ENCODE measurements around the gene SAMD11. TPM values are rescaled to one million over a fixed set of nuclear protein-coding genes. Genes with fewer than 3 reads are reported as not detected.

The SAMD11 gene
- total and polyA plus RNA-seq, 4 donors, result 0.51 to 4.1 (median 1.3) TPM

GRCh38 chr1:916173-917075, 7.3 kb upstream of the SAMD11 start:
- no peak for TF ChIP-seq CTCF (IDR thresholded peaks at IDR 0.05; ENCODE audit: low read depth, low read length, missing input control)
- peak; percentile 87 for TF ChIP-seq EGR1 (IDR thresholded peaks at IDR 0.05; ENCODE audit: low read depth in 2 of 2)
- no peak for TF ChIP-seq RAD21 (IDR thresholded peaks at IDR 0.05)
- TF ChIP-seq HNF4A (conservative IDR thresholded peaks at IDR 0.05), result no peak
- no peak for TF ChIP-seq YY1 (IDR thresholded peaks at IDR 0.05)
- no peak for TF ChIP-seq NR2F2 (IDR thresholded peaks at IDR 0.05)
- no peak for TF ChIP-seq TAF1 (conservative IDR thresholded peaks at IDR 0.05)
- H3K27me3 ChIP-seq (ENCODE audit: control insufficient read depth in 4 of 4, insufficient read depth in 4 of 4, low read length in 3 of 4), result no peaks in the 10 kb centered on the region
- no peaks in the 10 kb centered on the region for H3K9me3 ChIP-seq (ENCODE audit: control insufficient read depth in 4 of 4, low read length in 3 of 4)
- DNase-seq (ENCODE audit: low spot score), result no peak
- H3K9ac ChIP-seq (ENCODE audit: low read depth in 1 of 2, low read length in 2 of 2), result no peak overlapping the region
- WGBS, result 30% methylated on average over 31 of the region's 31 CpGs
- no peak overlapping the region for H3K27ac ChIP-seq (ENCODE audit: low read depth in 1 of 2, low read length in 2 of 2)
- H3K36me3 ChIP-seq (ENCODE audit: control insufficient read depth in 4 of 4, insufficient read depth in 3 of 4, low read depth in 1 of 4, low read length in 3 of 4), result no peaks in the 10 kb centered on the region
- H3K4me3 ChIP-seq (ENCODE audit: low read depth in 1 of 3, low read length in 3 of 3), result no peak overlapping the region
- H3K4me1 ChIP-seq (ENCODE audit: control insufficient read depth in 4 of 4, insufficient read depth in 4 of 4, low read length in 3 of 4), result peaks cover 9 to 29% (median 21%) of the 10 kb centered on the region in 4 donors

DNA sequence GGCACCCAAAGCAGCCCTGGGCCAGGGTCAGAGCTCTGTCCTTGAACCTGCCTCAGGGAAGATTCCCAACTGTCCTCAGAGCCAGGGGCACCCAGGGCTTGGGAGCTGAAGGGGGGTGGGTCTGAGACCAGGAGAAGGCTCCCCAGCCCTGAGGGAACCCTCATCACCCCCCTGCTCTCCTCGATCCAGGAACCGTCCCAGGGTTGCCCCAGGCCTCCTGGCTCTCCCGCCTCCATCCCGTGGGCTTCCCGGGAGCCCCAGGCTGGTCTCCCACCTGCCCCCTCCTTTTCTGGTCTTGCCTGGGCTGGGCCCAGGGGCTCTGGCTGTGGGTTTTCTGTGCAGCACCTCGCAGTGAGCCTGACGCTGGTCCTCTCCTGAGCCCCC, 6.7 kb upstream of the SAMD11 start:
- 48% methylated on average over 7 of the region's 7 CpGs for WGBS
- H3K27me3 ChIP-seq (ENCODE audit: control insufficient read depth in 4 of 4, insufficient read depth in 4 of 4, low read length in 3 of 4), result no peaks in the 10 kb centered on the region

GRCh38 chr1:917466-918091, 6.1 kb upstream of the SAMD11 start:
- DNase-seq (ENCODE audit: low spot score), result no peak
- no peak overlapping the region for H3K27ac ChIP-seq (ENCODE audit: low read depth in 1 of 2, low read length in 2 of 2)
- H3K4me3 ChIP-seq (ENCODE audit: low read depth in 1 of 3, low read length in 3 of 3), result no peak overlapping the region
- no peaks in the 10 kb centered on the region for H3K36me3 ChIP-seq (ENCODE audit: control insufficient read depth in 4 of 4, insufficient read depth in 3 of 4, low read depth in 1 of 4, low read length in 3 of 4)
- 71% methylated on average over 22 of the region's 22 CpGs for WGBS
- no peak overlapping the region for H3K9ac ChIP-seq (ENCODE audit: low read depth in 1 of 2, low read length in 2 of 2)
- TF ChIP-seq FOXA1 (IDR thresholded peaks at IDR 0.05), result no peak
- TF ChIP-seq, protein P1, sequence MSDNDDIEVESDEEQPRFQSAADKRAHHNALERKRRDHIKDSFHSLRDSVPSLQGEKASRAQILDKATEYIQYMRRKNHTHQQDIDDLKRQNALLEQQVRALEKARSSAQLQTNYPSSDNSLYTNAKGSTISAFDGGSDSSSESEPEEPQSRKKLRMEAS (IDR thresholded peaks at IDR 0.05), result no peak
- TF ChIP-seq HNF4A (conservative IDR thresholded peaks at IDR 0.05), result no peak
- no peak for TF ChIP-seq RAD21 (IDR thresholded peaks at IDR 0.05)
- TF ChIP-seq CTCF (IDR thresholded peaks at IDR 0.05; ENCODE audit: low read depth, low read length, missing input control), result no peak
- peaks cover 9 to 33% (median 21%) of the 10 kb centered on the region in 4 donors for H3K4me1 ChIP-seq (ENCODE audit: control insufficient read depth in 4 of 4, insufficient read depth in 4 of 4, low read length in 3 of 4)
- peaks cover 0 to 2% (median 0%) of the 10 kb centered on the region in 4 donors for H3K27me3 ChIP-seq (ENCODE audit: control insufficient read depth in 4 of 4, insufficient read depth in 4 of 4, low read length in 3 of 4)
- no peaks in the 10 kb centered on the region for H3K9me3 ChIP-seq (ENCODE audit: control insufficient read depth in 4 of 4, low read length in 3 of 4)

More for the DNA sequence above, 6.7 kb upstream of the SAMD11 start:
- peak in 1 of 2 donors; percentile 9 for TF ChIP-seq RXRA (IDR thresholded peaks at IDR 0.05)
- no peak for TF ChIP-seq ATF3 (IDR thresholded peaks at IDR 0.05)
- DNase-seq (ENCODE audit: low spot score), result no peak
- Histone ChIP-seq H3K9me3 (ENCODE audit: control insufficient read depth in 4 of 4, low read length in 3 of 4) (no peaks in the 10 kb centered on the region), H3K36me3 (ENCODE audit: control insufficient read depth in 4 of 4, insufficient read depth in 3 of 4, low read depth in 1 of 4, low read length in 3 of 4) (no peaks in the 10 kb centered on the region), H3K27ac (ENCODE audit: low read depth in 1 of 2, low read length in 2 of 2) (no peak overlapping the region), H3K9ac (ENCODE audit: low read depth in 1 of 2, low read length in 2 of 2) (no peak overlapping the region), H3K4me1 (ENCODE audit: control insufficient read depth in 4 of 4, insufficient read depth in 4 of 4, low read length in 3 of 4) (peaks cover 9 to 33% (median 21%) of the 10 kb centered on the region in 4 donors), H3K4me3 (ENCODE audit: low read depth in 1 of 3, low read length in 3 of 3) (no peak overlapping the region)
